Activated CD8-positive, alpha-beta memory T cell treated with anti-CD3 and anti-CD28 coated beads, Interleukin-2, amount 50 U/mL, for 24 hours (primary cell): Measurements from ENCODE around the gene SCAMP2.

Source experiments
- DNase-seq: peaks from one replicate; pipeline ENCODE4 v3.0.0-alpha.2; 2020; ENCODE audit errors: extremely low read depth

SCAMP2 gene

DNA sequence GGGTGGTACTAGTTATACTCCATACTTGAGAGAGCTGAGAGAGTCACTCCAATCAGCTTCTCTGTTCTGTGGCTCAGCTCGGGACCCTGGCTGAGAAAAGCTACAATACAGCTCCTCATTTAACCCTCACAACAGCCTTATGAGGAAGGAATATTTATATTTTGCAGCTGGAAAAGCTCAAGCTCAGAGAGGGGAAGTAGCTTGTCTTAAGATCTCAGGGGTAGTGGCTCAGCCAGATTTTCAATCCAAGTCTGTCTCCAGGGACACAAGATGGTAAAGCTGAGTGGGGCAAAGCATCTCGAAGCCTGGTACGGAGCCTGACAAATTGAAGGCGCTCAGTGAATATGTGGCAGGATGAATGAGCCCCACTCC is 14.8 kb downstream of the SCAMP2 start:
- DNase-seq, result no peak

DNA sequence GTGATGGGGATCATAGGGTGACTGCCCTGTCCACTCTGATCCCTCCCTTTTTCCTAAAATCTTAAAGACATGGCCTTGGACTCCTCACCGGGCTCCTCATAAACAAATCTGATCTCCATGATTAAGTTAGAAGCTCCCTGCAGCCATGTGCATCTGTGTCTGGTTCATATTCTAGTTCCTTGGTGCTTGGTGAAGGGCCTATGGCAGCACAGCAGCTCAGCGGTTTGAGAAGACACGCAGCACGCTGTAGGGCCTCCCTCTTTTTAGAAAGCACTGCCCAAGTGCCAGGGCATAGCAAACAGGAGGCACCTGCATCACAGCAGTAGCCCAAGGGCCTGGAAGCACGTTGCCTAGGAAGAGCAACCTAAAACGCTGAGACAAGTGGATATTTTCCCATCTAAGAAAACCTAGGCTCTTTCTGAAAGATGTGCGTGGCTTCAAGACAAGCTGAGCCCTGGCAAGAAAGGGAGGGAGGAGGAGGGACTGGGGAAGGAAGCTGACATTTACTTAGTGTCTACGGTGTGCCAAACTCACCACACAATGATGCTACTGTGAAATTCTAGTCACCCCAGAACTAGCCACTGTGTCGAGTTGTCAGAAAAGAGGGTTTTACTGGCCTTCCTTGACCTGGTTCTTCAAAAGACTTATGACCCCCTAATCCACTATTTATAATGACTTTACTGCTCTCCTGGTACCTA is 15.3 kb downstream of the SCAMP2 start:
- no peak for DNase-seq

DNA sequence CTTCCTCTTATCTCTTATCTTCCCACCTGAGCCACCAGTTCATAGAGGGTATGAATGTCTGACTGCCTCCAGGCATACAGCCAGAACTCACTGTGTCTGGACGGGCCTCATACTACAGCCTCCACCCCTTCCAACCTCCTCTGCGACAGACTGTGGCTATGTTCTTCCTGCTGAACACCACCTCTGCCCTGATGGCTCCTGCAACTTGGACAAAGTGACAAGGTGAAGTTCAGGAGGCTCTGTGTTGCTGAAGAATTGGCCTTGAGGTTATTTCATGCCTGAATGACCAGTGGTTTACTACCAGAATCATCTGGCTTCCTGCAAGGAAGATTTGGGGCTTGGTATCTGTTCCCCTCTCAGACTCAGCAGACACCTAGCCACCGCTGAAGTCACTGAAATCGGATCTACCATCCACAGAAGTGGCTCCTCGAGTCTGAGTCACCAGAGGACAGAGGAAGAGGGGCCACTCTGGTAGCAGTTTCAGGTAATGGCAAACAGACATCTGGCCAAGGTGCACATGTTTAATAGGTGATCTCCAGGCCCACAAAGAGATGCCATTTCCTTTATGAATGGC is 16.0 kb downstream of the SCAMP2 start:
- no peak for DNase-seq

DNA sequence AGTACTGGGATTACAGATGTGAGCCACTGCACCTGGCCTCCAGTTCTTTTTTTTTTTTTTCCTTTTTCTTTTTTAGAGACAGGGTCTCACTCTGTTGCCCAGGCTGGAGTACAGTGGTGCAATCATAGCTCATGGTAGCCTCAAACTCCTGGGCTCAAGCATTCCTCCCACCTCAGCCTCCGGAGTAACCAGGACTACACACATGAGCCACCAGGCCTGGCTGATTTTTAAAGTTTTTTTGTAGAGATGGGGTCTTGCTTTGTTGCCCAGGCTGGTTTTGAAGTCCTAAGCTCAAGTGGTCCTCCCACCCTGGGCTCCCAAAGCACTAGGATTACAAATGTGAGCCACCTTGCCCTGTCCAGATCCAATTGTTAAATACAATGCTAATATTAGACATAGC is 16.6 kb downstream of the SCAMP2 start:
- DNase-seq, result no peak

- no peak for DNase-seq
These were observed 17.3 kb downstream of the SCAMP2 start for GRCh38 chr15:74855857-74856256.

GRCh38 chr15:74854453-74855022 is 18.6 kb downstream of the SCAMP2 start:
- DNase-seq, result no peak

GRCh38 chr15:74851960-74852359 is 21.2 kb downstream of the SCAMP2 start:
- DNase-seq, result no peak

DNA sequence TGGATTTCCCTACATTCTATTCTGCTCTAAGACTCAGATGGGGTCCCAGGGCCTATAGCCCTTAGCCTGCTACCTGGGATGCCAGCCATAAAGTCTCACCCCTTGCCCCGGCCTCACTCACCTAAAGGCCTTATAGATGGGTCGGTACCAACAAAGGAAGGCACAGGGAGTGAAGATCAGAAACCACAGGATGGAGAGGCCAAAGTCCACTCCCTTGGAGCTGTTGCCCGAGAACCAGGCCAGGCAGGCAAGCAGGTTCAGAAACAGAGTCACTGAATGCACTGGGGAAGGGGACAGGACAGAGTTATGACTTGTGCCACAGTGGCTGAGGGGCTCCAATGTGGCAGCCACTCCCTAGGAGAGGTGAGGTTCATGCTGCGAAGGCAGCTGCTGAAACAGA is 22.8 kb downstream of the SCAMP2 start:
- no peak for DNase-seq

- no peak for DNase-seq
These were observed 25.7 kb downstream of the SCAMP2 start for GRCh38 chr15:74847432-74847831.

- DNase-seq, result no peak
These were observed 27.6 kb downstream of the SCAMP2 start for GRCh38 chr15:74845581-74845980.

GRCh38 chr15:74845208-74845568 is 28.0 kb downstream of the SCAMP2 start:
- no peak for DNase-seq

DNA sequence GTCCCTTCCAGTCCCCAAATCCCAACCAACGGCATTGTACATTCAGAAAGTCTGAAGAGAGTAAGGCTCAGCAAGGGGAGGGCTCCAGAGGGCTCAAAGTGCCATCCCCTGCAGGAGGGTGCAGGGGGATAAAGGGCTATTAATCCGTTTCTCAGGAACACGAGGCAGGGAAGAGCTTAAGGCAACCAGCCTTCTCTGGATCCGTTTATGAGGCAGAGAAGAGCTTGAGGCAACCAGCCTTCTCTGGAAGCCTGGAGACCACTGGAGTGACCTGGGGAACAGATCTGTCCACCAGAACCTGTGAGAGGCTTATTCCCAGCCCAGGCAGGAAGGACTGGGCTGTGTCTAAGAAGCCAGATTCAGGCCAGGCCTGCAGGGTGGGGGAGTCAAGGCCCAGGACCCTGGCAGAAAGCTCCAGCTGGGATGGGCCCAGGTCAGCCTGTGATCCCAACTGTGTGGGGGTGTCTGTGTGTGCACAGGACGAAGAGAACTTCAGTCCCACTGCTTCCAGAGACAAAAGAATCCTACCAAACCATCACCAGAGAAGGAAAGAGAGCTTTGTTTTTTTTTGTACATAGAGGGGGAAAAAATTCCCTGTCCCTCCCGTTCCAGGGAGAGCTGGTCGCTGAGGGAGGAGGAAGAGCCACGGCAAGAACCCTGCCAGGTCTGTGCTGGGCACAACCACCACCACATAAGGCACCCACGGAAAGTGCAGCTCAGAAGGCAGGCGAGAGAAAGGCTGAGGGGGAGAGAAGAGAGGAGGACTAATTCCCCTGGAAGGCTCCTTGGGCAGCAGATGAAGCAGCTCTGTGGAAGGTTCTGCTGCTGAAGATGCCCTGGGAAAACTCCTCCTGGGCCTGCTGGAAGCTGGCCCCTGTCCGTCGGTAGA is 28.6 kb downstream of the SCAMP2 start:
- no peak for DNase-seq

GRCh38 chr15:74843891-74844299 is 29.3 kb downstream of the SCAMP2 start:
- DNase-seq, result no peak

- no peak for DNase-seq
These were observed 29.7 kb downstream of the SCAMP2 start for GRCh38 chr15:74843445-74843828.

DNA sequence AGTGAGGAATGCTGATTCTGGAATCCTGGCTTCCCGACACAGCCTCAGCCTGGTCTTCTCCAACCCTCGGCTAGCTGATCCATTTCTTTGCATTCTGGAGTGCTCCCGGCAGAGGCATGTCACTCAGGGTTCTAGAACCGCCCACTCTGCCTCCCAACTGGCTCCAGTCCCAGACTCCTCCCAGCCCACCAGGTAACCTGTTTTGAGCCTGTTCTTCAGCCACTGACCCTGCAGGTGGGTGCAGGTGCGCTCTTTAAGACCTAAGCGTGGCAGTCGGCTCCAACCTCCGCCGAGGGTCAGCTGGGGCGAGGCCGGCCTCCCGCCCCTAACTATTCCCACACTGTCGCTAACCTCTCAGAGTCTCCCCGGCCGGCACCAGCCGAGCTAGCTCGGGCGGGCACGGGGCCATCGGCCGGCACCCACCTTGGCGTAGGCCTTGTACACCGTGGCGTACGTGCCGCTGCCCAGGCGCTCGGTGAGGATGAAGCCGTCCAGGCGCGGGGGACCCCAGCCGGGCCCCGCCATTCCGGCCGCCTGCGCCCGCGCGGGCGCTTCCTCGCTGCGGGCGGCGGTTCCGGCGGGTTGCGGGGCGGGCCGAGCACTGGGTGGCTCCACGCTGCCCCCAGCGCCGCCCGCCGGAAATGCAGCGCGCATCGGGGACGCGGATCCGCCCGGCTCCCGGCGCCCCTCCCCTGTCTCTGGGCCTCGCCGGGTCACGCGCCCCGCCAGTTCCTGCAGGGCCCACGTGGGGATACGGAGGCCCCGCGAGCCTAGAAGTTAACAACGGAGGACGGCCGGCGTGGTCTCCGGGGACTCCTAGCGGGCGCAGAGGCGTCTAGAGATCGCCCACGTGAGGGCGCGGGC is 30.4 kb downstream of the SCAMP2 start, which contains the start of gene ULK3:
ULK3 (minus strand) TSS at position 576 of the 864 bp plus-strand sequence; CDS start at position 525, 51 bp downstream.
- DNase-seq, result peak; percentile 66

DNA sequence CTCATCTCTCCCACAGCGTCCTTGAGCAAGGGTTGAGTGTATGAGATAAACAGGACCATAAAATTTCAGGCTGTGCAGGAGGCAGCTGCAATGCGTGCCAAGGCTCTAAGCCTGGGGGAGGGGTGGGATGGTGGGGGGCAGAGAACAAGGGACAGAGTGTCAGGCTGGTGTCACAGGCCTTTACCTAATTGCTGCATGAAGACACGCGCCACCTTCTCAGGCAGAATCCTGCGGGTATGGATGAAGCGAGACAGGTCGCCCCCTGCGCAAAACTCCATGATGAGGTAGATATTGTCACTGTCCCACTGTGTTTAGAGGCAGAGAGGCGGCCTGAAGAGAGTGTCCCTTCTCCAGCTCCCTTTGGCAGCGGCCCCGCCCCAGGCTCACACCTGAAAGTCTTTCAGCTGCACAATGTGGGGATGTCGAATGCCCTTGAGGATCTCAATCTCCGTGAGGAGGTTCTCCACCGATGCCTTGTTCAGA is 31.2 kb downstream of the SCAMP2 start:
- no peak for DNase-seq

DNA sequence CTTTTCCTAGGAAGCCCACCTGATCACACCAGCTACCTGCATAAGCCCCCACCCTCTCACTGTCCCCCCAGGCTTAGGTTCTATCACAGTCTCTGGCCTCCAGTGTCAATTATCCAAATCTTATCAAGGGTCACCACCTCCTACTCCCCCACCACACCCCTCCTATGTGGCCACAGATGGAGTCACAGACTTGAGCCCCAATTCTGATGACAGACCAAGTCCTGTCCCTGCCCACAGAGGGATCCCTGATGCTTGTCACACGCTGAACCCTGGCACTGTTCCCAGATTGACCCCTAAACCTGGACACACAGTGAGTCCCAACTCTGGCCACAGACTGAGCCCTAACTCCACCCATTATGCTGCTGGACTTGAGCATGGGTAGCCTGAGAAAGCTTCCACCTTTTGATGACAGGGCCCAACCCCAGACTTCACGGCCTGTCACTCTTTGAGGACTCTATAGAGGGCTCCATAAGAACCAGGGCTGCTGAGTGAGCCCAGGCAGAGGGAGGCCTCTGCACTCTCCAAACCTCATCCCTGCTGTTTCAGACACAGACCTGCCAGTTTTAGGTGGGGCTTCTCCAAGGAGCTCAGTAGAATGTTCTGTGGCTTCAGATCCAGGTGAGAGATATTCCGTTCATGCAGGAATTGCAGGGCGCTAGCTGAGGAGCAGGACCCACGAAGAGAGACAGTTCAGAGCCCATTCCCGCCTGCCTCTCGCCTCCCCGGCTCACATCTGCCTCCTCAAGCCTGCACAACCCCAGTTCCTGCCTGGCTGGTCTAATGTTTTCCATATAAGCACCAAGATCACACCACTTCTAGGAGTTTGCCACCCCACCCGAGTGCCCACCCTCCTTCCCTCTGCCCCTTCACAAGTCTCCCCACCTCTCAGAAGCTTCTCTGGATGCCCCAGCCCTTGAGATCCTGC is 32.1 kb downstream of the SCAMP2 start:
- DNase-seq, result no peak

DNA sequence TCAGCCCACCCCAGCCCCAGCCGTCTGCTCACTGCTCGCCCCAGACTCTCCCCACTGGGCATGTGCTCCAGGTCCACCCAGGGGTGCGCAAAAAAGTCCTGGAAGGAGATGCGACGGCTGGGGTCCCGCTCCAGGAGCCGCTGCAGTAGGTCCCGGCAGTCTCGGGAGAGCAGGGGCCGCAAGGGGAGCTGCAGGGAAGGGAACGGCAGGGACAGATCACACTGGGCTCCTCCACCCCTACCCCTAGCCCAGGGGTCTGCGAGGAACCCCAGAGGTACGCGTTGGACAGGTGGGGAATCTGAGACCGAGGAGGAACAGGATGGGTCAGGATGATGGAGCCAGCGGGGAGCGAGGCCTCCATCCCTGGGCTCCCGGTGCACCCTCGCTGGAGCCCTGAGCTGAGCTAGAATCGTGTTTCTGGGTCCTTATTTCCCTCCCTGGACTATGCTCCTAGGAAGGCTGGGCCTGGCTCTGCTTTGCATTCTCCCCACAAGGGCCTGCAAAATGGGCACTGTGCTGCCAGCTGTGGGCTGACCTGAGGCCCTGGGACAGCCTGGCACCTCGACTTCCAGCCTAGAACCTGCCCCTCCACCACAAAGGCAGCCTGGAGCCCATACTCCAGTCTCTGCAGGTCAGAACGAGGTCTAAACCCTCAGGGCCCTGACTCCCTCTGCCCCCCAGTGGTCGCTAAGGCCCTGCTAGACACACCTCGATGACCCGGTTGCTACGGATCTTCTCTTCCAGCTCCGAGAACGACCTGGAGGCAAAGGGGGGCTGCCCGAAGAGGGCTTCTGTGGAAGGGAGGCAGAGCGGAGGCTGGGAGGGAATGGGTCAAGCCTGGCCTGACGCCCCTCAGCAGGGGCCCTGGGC is 33.4 kb downstream of the SCAMP2 start:
- DNase-seq, result no peak
